HCT116 (cell line): Measurements from ENCODE around the gene GAL3ST3. TPM values are rescaled to one million over a fixed set of nuclear protein-coding genes. Genes with fewer than 3 reads are reported as not detected.

Source experiments
- ATAC-seq: fragments of 200-7000 bp; cut with Tn5 transposase; 2 replicates; pipeline ENCODE4 v1.9.1; 2020; ENCODE audit warnings: mild to moderate bottlenecking, moderate library complexity
- BruUV-seq: library from RNA; stranded (reverse); fragments of 400-500 nt; replicated peaks from 2 replicates; lab custom pipeline; 2021; lab: Mats Ljungman, UMichigan
- CTCF ChIA-PET: fragments of 300-600 bp; sonication (Branson Sonifier 250); formaldehyde crosslinking; loops from one replicate; lab custom pipeline; 2021; ENCODE audit warnings: antibody characterized with exemption; lab: Charles Lee
- POLR2A ChIA-PET: fragments of 300-600, 350-600 bp; sonication (Branson Sonifier 250); formaldehyde crosslinking; loops from one replicate; lab custom pipeline; 2021; ENCODE audit warnings: antibody characterized with exemption; lab: Charles Lee
- RAD21 ChIA-PET, 2 experiments: fragments of 300-600 bp; sonication (Branson Sonifier 250); formaldehyde crosslinking; loops; one replicate each; lab custom pipeline; 2023; ENCODE audit warnings: low total read pairs in 2 of 2; ENCODE audit not compliant: uncharacterized antibody in 2 of 2, unreplicated experiment in 2 of 2, low non-redundant PET in 1 of 2; lab: Charles Lee
- DNase-seq: peaks from one replicate; pipeline ENCODE4 v3.0.0-alpha.2; 2010; ENCODE audit warnings: low read depth, low spot score
- H2AFZ ChIP-seq: fragments of 200-600 bp; shearing (Covaris generic), sonication (generic); 2 replicates; pipeline ENCODE4 v1.6.1; 2017; ENCODE audit warnings: low read depth, mixed run types, mixed read lengths, antibody characterized with exemption, low read length; ENCODE audit not compliant: poor library complexity, severe bottlenecking
- H3K27ac ChIP-seq: 2 replicates; pipeline ENCODE4 v1.5.1; 2012; ENCODE audit warnings: low read depth, low read length
- H3K27me3 ChIP-seq: fragments of 200-600 bp; sonication (generic); 2 replicates; pipeline ENCODE4 v1.6.1; 2016; ENCODE audit warnings: mixed run types, low read length, mixed read lengths; ENCODE audit not compliant: insufficient read depth
- H3K36me3 ChIP-seq, 2 experiments: fragments of 200-500 bp in 1 of 2; fragments of 200-600 bp in 1 of 2; sonication (Bioruptor generic) in 1 of 2; sonication (generic) in 1 of 2; 2 replicates each; pipeline versions ENCODE4 v1.5.1 to v1.6.1; 2014 to 2016; ENCODE audit warnings: low read length in 2 of 2, inconsistent platforms in 1 of 2, mixed read lengths in 1 of 2, mixed run types in 1 of 2; ENCODE audit not compliant: insufficient read depth in 2 of 2, control insufficient read depth in 1 of 2
- H3K4me1 ChIP-seq, 2 experiments: fragments of 200-600 bp in 1 of 2; sonication (generic) in 1 of 2; 2 replicates each; pipeline versions ENCODE4 v1.5.1 to v1.6.1; 2012 to 2017; ENCODE audit warnings: low read length in 2 of 2, inconsistent platforms in 1 of 2, mild to moderate bottlenecking in 1 of 2, mixed read lengths in 1 of 2, mixed run types in 1 of 2, moderate library complexity in 1 of 2; ENCODE audit not compliant: insufficient read depth in 2 of 2, control insufficient read depth in 1 of 2
- H3K4me2 ChIP-seq: fragments of 200-600 bp; sonication (generic); 2 replicates; pipeline ENCODE4 v1.6.1; 2017; ENCODE audit warnings: mixed run types, low read length, mixed read lengths
- H3K4me3 ChIP-seq, 2 experiments: fragments of 200-600 bp in 1 of 2; sonication (generic) in 1 of 2; replicated peaks in 1 of 2; 2 replicates each; pipeline ENCODE4 v1.5.1; 2011 to 2016; ENCODE audit warnings: low read length in 2 of 2, control low read depth in 1 of 2, low read depth in 1 of 2, mild to moderate bottlenecking in 1 of 2, mixed read lengths in 1 of 2, mixed run types in 1 of 2
- H3K79me2 ChIP-seq: fragments of 200-600 bp; sonication (generic); 2 replicates; pipeline ENCODE4 v1.6.1; 2017; ENCODE audit warnings: mild to moderate bottlenecking, mixed run types, low read length, moderate library complexity, mixed read lengths; ENCODE audit not compliant: insufficient read depth
- H3K9ac ChIP-seq: fragments of 200-600 bp; sonication (generic); 2 replicates; pipeline ENCODE4 v1.6.1; 2016; ENCODE audit warnings: low read length, mixed read lengths
- H3K9me2 ChIP-seq: fragments of 200-600 bp; sonication (generic), shearing (Covaris generic); 2 replicates; pipeline ENCODE4 v1.6.1; 2017; ENCODE audit warnings: mixed run types, mild to moderate bottlenecking, moderate library complexity; ENCODE audit not compliant: insufficient read depth
- H3K9me3 ChIP-seq, 2 experiments: fragments of 200-500 bp in 1 of 2; fragments of 200-600 bp in 1 of 2; sonication (Bioruptor generic) in 1 of 2; sonication (generic) in 1 of 2; 2 replicates each; pipeline ENCODE4 v1.6.1; 2014 to 2017; ENCODE audit warnings: low read length in 2 of 2, mixed read lengths in 2 of 2, inconsistent platforms in 1 of 2, low read depth in 1 of 2, mild to moderate bottlenecking in 1 of 2, mixed run types in 1 of 2, moderate library complexity in 1 of 2; ENCODE audit not compliant: control insufficient read depth in 1 of 2, insufficient read depth in 1 of 2
- H4K20me1 ChIP-seq: fragments of 200-600 bp; sonication (generic), shearing (Covaris generic); 2 replicates; pipeline ENCODE4 v1.6.1; 2017; ENCODE audit warnings: mixed run types, mild to moderate bottlenecking, moderate library complexity; ENCODE audit not compliant: insufficient read depth
- CBX3 ChIP-seq: IDR thresholded peaks from 2 replicates; pipeline ENCODE4 v1.6.1; 2012; ENCODE audit warnings: low read depth
- EGR1 ChIP-seq: IDR thresholded peaks from 2 replicates; pipeline ENCODE4 v1.6.1; 2012; ENCODE audit warnings: low read depth
- EZH2phosphoT487 ChIP-seq: fragments of 200-600 bp; IDR thresholded peaks from 2 replicates; pipeline ENCODE4 v1.6.1; 2018; ENCODE audit warnings: antibody characterized with exemption, borderline replicate concordance
- RAD21 ChIP-seq: IDR thresholded peaks from 2 replicates; pipeline ENCODE4 v1.6.1; 2012; ENCODE audit warnings: low read depth, mild to moderate bottlenecking
- SIN3A ChIP-seq: IDR thresholded peaks from 2 replicates; pipeline ENCODE4 v1.6.1; 2012; ENCODE audit warnings: low read depth
- SP1 ChIP-seq: IDR thresholded peaks from 2 replicates; pipeline ENCODE4 v1.6.1; 2012; ENCODE audit warnings: low read depth
- TCF7L2 ChIP-seq: IDR thresholded peaks from 2 replicates; pipeline ENCODE4 v1.7.0; 2011; ENCODE audit warnings: borderline replicate concordance, inconsistent platforms; ENCODE audit not compliant: insufficient read depth, insufficient read length; ENCODE audit errors: extremely low read depth
- YY1 ChIP-seq: IDR thresholded peaks from 2 replicates; pipeline ENCODE4 v1.6.1; 2011; ENCODE audit warnings: low read length, low read depth, moderate library complexity, mild to moderate bottlenecking; ENCODE audit not compliant: insufficient replicate concordance; ENCODE audit errors: extremely low read depth
- ZNF274 ChIP-seq: fragments of 200-500 bp; sonication (Bioruptor generic); IDR thresholded peaks from 2 replicates; pipeline ENCODE4 v1.6.1; 2014; ENCODE audit warnings: mild to moderate bottlenecking, low read depth, low read length, inconsistent platforms
- intact Hi-C: fragments of 100-400 bp; cut with micrococcal nuclease; formaldehyde crosslinking; loops from 2 replicates; pipeline ENCODE4 v1.10.0; 2022
- total RNA-seq: library from RNA; stranded (reverse); gene quantifications from one replicate; pipeline ENCODE4 v1.2.1, GENCODE V29; 2021; ENCODE audit not compliant: unreplicated experiment
- TF ChIP-seq, protein P1 (sequence below): IDR thresholded peaks from 2 replicates; pipeline ENCODE4 v1.6.1; 2011; ENCODE audit warnings: mild to moderate bottlenecking, low read length, moderate library complexity; ENCODE audit not compliant: insufficient replicate concordance; ENCODE audit errors: extremely low read depth
- TF ChIP-seq, protein P2 (sequence below): IDR thresholded peaks from 2 replicates; pipeline ENCODE4 v1.6.1; 2012
- TF ChIP-seq, protein P3 (sequence below), 3 experiments: fragments of 200-600 bp in 1 of 3; sonication (generic) in 1 of 3; IDR thresholded peaks in 2 of 3; conservative IDR thresholded peaks in 1 of 3; 2 replicates each; pipeline ENCODE4 v1.5.1; 2012 to 2017; ENCODE audit warnings: low read depth in 2 of 3, low read length in 2 of 3, antibody characterized with exemption in 1 of 3, borderline replicate concordance in 1 of 3, control low read depth in 1 of 3, mild to moderate bottlenecking in 1 of 3, mixed read lengths in 1 of 3, mixed run types in 1 of 3, moderate library complexity in 1 of 3; ENCODE audit not compliant: insufficient read depth in 1 of 3

GAL3ST3 gene
- total RNA-seq, 1 experiment from 2014 or later = not detected

DNA sequence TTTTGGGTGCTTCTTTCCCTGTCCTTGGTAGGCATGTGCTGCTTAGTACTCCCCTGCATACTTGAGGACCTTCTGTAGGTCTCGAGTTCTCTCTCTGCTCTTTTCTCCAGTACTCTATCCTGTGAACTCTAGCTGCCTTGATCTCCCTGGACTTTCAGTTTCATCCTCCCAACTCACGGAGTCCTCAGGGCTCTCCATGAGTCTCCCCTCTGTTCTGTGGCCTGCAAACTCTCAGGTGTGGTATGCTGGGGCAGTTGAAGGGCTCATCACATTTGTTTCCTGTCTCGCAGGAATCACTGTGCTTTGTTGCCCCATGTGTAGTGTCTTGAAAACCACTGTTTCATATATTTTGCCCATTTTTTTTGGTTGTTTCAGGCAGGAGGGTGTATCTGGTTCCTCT, 17.8 kb upstream of the GAL3ST3 start:
- ATAC-seq = no peak
- RAD21 ChIA-PET = no interaction called here
- Histone ChIP-seq H3K4me2 (no peak overlapping the region), H3K27ac (peak overlapping the region; percentile 35; the same call in 1 of the 2 replicates), H3K9me3 (no peaks in the 10 kb centered on the region), H3K27me3 (no peaks in the 10 kb centered on the region), H3K4me1 (peaks cover 10 to 20% of the 10 kb centered on the region in 2 experiments), H3K9ac (no peak overlapping the region), H2AFZ (no peak overlapping the region), H3K79me2 (peaks cover 49% of the 10 kb centered on the region), H4K20me1 (peaks cover 5% of the 10 kb centered on the region; the same call in 1 of the 2 replicates), H3K4me3 (no peak overlapping the region), H3K36me3 (peaks cover 48 to 59% of the 10 kb centered on the region in 2 experiments), H3K9me2 (no peaks in the 10 kb centered on the region)
- intact Hi-C loops = no loop called here
- BruUV-seq = no TSS peak
- CTCF ChIA-PET = interaction anchor here (1.5 kb wide), 1 partner anchor 8 kb away, joined by 5 read pairs; no protein-coding TSS in a partner anchor
- TF ChIP-seq, protein P1, sequence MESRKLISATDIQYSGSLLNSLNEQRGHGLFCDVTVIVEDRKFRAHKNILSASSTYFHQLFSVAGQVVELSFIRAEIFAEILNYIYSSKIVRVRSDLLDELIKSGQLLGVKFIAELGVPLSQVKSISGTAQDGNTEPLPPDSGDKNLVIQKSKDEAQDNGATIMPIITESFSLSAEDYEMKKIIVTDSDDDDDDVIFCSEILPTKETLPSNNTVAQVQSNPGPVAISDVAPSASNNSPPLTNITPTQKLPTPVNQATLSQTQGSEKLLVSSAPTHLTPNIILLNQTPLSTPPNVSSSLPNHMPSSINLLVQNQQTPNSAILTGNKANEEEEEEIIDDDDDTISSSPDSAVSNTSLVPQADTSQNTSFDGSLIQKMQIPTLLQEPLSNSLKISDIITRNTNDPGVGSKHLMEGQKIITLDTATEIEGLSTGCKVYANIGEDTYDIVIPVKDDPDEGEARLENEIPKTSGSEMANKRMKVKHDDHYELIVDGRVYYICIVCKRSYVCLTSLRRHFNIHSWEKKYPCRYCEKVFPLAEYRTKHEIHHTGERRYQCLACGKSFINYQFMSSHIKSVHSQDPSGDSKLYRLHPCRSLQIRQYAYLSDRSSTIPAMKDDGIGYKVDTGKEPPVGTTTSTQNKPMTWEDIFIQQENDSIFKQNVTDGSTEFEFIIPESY = no peak
- TF ChIP-seq, protein P2, sequence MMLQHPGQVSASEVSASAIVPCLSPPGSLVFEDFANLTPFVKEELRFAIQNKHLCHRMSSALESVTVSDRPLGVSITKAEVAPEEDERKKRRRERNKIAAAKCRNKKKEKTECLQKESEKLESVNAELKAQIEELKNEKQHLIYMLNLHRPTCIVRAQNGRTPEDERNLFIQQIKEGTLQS = no peak
- TF ChIP-seq EGR1 = no peak
- no peak for TF ChIP-seq SP1
- TF ChIP-seq ZNF274 = no peak
- TF ChIP-seq YY1 = no peak
- TF ChIP-seq RAD21 = no peak
- TF ChIP-seq EZH2phosphoT487 = no peak
- TF ChIP-seq TCF7L2 = no peak
- TF ChIP-seq SIN3A = no peak
- TF ChIP-seq CBX3 = no peak
- TF ChIP-seq, protein P3, sequence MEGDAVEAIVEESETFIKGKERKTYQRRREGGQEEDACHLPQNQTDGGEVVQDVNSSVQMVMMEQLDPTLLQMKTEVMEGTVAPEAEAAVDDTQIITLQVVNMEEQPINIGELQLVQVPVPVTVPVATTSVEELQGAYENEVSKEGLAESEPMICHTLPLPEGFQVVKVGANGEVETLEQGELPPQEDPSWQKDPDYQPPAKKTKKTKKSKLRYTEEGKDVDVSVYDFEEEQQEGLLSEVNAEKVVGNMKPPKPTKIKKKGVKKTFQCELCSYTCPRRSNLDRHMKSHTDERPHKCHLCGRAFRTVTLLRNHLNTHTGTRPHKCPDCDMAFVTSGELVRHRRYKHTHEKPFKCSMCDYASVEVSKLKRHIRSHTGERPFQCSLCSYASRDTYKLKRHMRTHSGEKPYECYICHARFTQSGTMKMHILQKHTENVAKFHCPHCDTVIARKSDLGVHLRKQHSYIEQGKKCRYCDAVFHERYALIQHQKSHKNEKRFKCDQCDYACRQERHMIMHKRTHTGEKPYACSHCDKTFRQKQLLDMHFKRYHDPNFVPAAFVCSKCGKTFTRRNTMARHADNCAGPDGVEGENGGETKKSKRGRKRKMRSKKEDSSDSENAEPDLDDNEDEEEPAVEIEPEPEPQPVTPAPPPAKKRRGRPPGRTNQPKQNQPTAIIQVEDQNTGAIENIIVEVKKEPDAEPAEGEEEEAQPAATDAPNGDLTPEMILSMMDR (IDR thresholded peaks at IDR 0.05 in 2 of 3, conservative IDR thresholded peaks at IDR 0.05 in 1 of 3; ENCODE audit: borderline replicate concordance in 1 of 3, insufficient read depth in 1 of 3, low read depth in 2 of 3, low read length in 2 of 3) = no peak
- POLR2A ChIA-PET = no interaction called here
- DNase-seq = no peak
